Measurements from ENCODE around the gene IPO4.
A peak's percentile ranks its signal among the peaks of the same experiment; 100 is the strongest.

Gene IPO4

GRCh38 chr14:24146978-24147760 lies 41.4 kb downstream of the IPO4 start, which contains the start of gene RNF31:
TSS of gene RNF31 (plus strand) at chr14:24147498. CDS start at chr14:24147699, 201 bp downstream.
- peak; percentile 100 for DNase-seq

- peak; percentile 99 for DNase-seq
These were observed 42.1 kb downstream of the IPO4 start, which contains the start of gene PSME2 for GRCh38 chr14:24146453-24146977. TSS of gene PSME2 (minus strand) at chr14:24146610. CDS start at chr14:24146581, 29 bp downstream.

- peak; percentile 13 for DNase-seq
These were observed 42.7 kb downstream of the IPO4 start for GRCh38 chr14:24145690-24146452.

GRCh38 chr14:24145219-24145618 lies 43.4 kb downstream of the IPO4 start:
- DNase-seq, result no peak

- DNase-seq, result no peak
These were observed 44.2 kb downstream of the IPO4 start for GRCh38 chr14:24144451-24144850.

GRCh38 chr14:24143511-24143910 lies 45.1 kb downstream of the IPO4 start:
- no peak for DNase-seq

GRCh38 chr14:24141097-24141880 lies 47.3 kb downstream of the IPO4 start, which contains the start of gene EMC9:
TSS of gene EMC9 (minus strand) at chr14:24141591. CDS start at chr14:24141304, 287 bp downstream.
- peak; percentile 100 for DNase-seq

GRCh38 chr14:24139272-24139934 lies 49.2 kb downstream of the IPO4 start:
- DNase-seq, result peak; percentile 30

- no peak for DNase-seq
These were observed 50.0 kb downstream of the IPO4 start for GRCh38 chr14:24138396-24139271.

- no peak for DNase-seq
These were observed 50.9 kb downstream of the IPO4 start for GRCh38 chr14:24137529-24138395.

GRCh38 chr14:24136684-24137528 lies 51.7 kb downstream of the IPO4 start:
- peak; percentile 11 for DNase-seq

- peak; percentile 96 for DNase-seq
These were observed 52.6 kb downstream of the IPO4 start, which contains the start of gene PSME1 for GRCh38 chr14:24135834-24136683. TSS of gene PSME1 (plus strand) at chr14:24136194. CDS start at chr14:24136263, 69 bp downstream.

GRCh38 chr14:24135584-24135833 lies 53.1 kb downstream of the IPO4 start:
- DNase-seq, result no peak

GRCh38 chr14:24133735-24134134 lies 54.9 kb downstream of the IPO4 start:
- peak; percentile 46 for DNase-seq

GRCh38 chr14:24132976-24133375 lies 55.6 kb downstream of the IPO4 start:
- DNase-seq, result no peak

- no peak for DNase-seq
These were observed 56.4 kb downstream of the IPO4 start for GRCh38 chr14:24132061-24132685.

- no peak for DNase-seq
These were observed 57.1 kb downstream of the IPO4 start for GRCh38 chr14:24131549-24131966.

Data from hematopoietic multipotent progenitor cell treated with erythropoietin and hydrocortisone succinate and interleukin-3 and kit ligand, for 4 days (in vitro differentiated cells).